HepG2 (cell line): ENCODE results near the gene CCNI2. TPM values are rescaled to one million over a fixed set of nuclear protein-coding genes. Genes with fewer than 3 reads are reported as not detected.

Source experiments
- ATAC-seq: fragments of 200-7000 bp; cut with Tn5 transposase; 3 replicates; pipeline ENCODE4 v1.9.1; 2020; ENCODE audit warnings: mild to moderate bottlenecking, moderate library complexity
- BruUV-seq: library from RNA; stranded (reverse); fragments of 400-500 nt; replicated peaks from 2 replicates; lab custom pipeline; 2021; lab: Mats Ljungman, UMichigan
- CTCF ChIA-PET: fragments of 300-600 bp; formaldehyde crosslinking; extraction: SDS; loops from one replicate; lab custom pipeline; 2021; ENCODE audit warnings: low total read pairs, inconsistent platforms, low intra/inter-chr PET ratio; lab: Yijun Ruan, JAX
- POLR2A ChIA-PET: fragments of 350-600 bp; sonication (Branson Sonifier 250); formaldehyde crosslinking; loops from one replicate; lab custom pipeline; 2020; ENCODE audit warnings: antibody characterized with exemption, inconsistent platforms; lab: Yijun Ruan, JAX
- DNase-seq: peaks from one replicate; pipeline ENCODE4 v3.0.0-alpha.2; 2015; ENCODE audit warnings: low spot score
- FAIRE-seq: peaks from 3 replicates; lab custom pipeline; 2011; peaks lifted over from hg19 to GRCh38; lab: Jason Lieb, UNC
- H2AFZ ChIP-seq: one replicate; pipeline ENCODE4 v1.6.1; 2011; ENCODE audit warnings: low read length, inconsistent platforms
- H3K27ac ChIP-seq: fragments of 300-600 bp; 3 replicates; pipeline ENCODE4 v1.8.0; 2011; ENCODE audit warnings: mixed run types, mild to moderate bottlenecking, mixed read lengths, low read length, inconsistent platforms; ENCODE audit not compliant: insufficient read depth; ENCODE audit errors: extremely low read length
- H3K27me3 ChIP-seq, 2 experiments: fragments of 200-600 bp in 1 of 2; 2 replicates in 1 of 2; 3 replicates in 1 of 2; pipeline versions ENCODE4 v1.6.0 to v1.8.0; 2011; ENCODE audit warnings: low read length in 2 of 2, mild to moderate bottlenecking in 2 of 2, moderate library complexity in 2 of 2, inconsistent platforms in 1 of 2; ENCODE audit not compliant: insufficient read depth in 2 of 2, control insufficient read depth in 1 of 2
- H3K36me3 ChIP-seq, 2 experiments: fragments of 200-600 bp in 1 of 2; replicated peaks in 1 of 2; 2 replicates in 1 of 2; 3 replicates in 1 of 2; pipeline versions ENCODE4 v1.5.1 to v1.8.0; 2011; ENCODE audit warnings: low read length in 2 of 2, inconsistent platforms in 1 of 2; ENCODE audit not compliant: insufficient read depth in 2 of 2, control insufficient read depth in 1 of 2
- H3K4me1 ChIP-seq: 2 replicates; pipeline ENCODE4 v1.5.1; 2012; ENCODE audit warnings: low read length, inconsistent platforms; ENCODE audit not compliant: insufficient read depth
- H3K4me2 ChIP-seq: 2 replicates; pipeline ENCODE4 v1.6.0; 2011; ENCODE audit warnings: low read depth, low read length, inconsistent platforms
- H3K4me3 ChIP-seq, 3 experiments: fragments of 200-600 bp in 1 of 3; sonication (generic), shearing (Covaris generic) in 1 of 3; replicated peaks in 1 of 3; 2 replicates each; pipeline ENCODE4 v1.5.1; 2011 to 2016; ENCODE audit warnings: low read length in 3 of 3, inconsistent platforms in 2 of 3, low read depth in 2 of 3, mild to moderate bottlenecking in 2 of 3, control low read depth in 1 of 3, mixed read lengths in 1 of 3; ENCODE audit not compliant: insufficient read depth in 1 of 3
- H3K79me2 ChIP-seq: one replicate; pipeline ENCODE4 v1.6.1; 2011; ENCODE audit warnings: low read length, inconsistent platforms; ENCODE audit not compliant: insufficient read depth
- H3K9ac ChIP-seq: 2 replicates; pipeline ENCODE4 v1.6.0; 2011; ENCODE audit warnings: mild to moderate bottlenecking, low read depth, low read length, inconsistent platforms; ENCODE audit not compliant: insufficient read depth
- H3K9me3 ChIP-seq: 2 replicates; pipeline ENCODE4 v1.5.1; 2012; ENCODE audit warnings: mild to moderate bottlenecking, low read length
- H4K20me1 ChIP-seq: 2 replicates; pipeline ENCODE4 v1.6.0; 2011; ENCODE audit warnings: inconsistent platforms, mild to moderate bottlenecking, low read length, moderate library complexity; ENCODE audit not compliant: insufficient read depth
- ADNP ChIP-seq: sonication (generic); formaldehyde crosslinking; IDR thresholded peaks from 2 replicates; pipeline ENCODE4 v1.4.0; 2020; ENCODE audit warnings: missing genetic modification reagents
- ATF7-NPFF ChIP-seq: sonication (generic); formaldehyde crosslinking; IDR thresholded peaks from 2 replicates; pipeline ENCODE4 v1.8.1; 2023; ENCODE audit warnings: mild to moderate bottlenecking, low read depth, missing genetic modification reagents, moderate library complexity
- SRY ChIP-seq: sonication (generic); formaldehyde crosslinking; IDR thresholded peaks from 2 replicates; pipeline ENCODE4 v1.8.0; 2022; ENCODE audit warnings: mild to moderate bottlenecking, missing genetic modification reagents
- ZBTB1 ChIP-seq: sonication (generic); formaldehyde crosslinking; IDR thresholded peaks from 2 replicates; pipeline ENCODE4 v1.4.0; 2020; ENCODE audit warnings: missing genetic modification reagents, borderline replicate concordance
- ZNF343 ChIP-seq: sonication (generic); formaldehyde crosslinking; IDR thresholded peaks from 2 replicates; pipeline ENCODE4 v1.4.0; 2020; ENCODE audit warnings: mild to moderate bottlenecking, missing genetic modification reagents
- ZNF558 ChIP-seq: sonication (generic); formaldehyde crosslinking; IDR thresholded peaks from 2 replicates; pipeline ENCODE4 v1.9.0; 2022; ENCODE audit warnings: mild to moderate bottlenecking, missing genetic modification reagents, borderline replicate concordance
- ZNF614 ChIP-seq: IDR thresholded peaks from 2 replicates; pipeline ENCODE4 v1.6.1; 2018; ENCODE audit warnings: missing biosample characterization, missing genetic modification reagents, inconsistent platforms, borderline replicate concordance
- WGBS: methylation state at CpG from one replicate; pipeline ENCODE4 v1.1.6; 2017; ENCODE audit warnings: low lambda C conversion rate; 5-methylcytosine and 5-hydroxymethylcytosine counted together
- in situ Hi-C: cut with HindIII; loops from 2 replicates; pipeline ENCODE4 v1.10.0; 2017; ENCODE audit warnings: low pct_unique_long_range_greater_than_20kb; ENCODE audit not compliant: extremely low pct_ligation_motif_present
- intact Hi-C: fragments of 100-400 bp; cut with micrococcal nuclease; formaldehyde crosslinking; loops from one replicate; pipeline ENCODE4 v1.10.0; 2022; ENCODE audit not compliant: unreplicated experiment
- polyA plus RNA-seq, 8 experiments: library from polyadenylated mRNA; depleted of rRNA in 3 of 8; stranded (reverse) in 7 of 8; unstranded in 1 of 8; fragments of >200 nt; fragmentation: Illumina TruSeq in 4 of 8; extraction: Trizol in 4 of 8; gene quantifications; 2 replicates each; pipeline versions ENCODE4 v1.2.1 to v1.2.3, GENCODE V29; 2011 to 2016; ENCODE audit warnings: low read depth in 4 of 8, missing spikeins in 1 of 8, mixed read lengths in 1 of 8; ENCODE audit not compliant: insufficient read depth in 1 of 8
- total RNA-seq, 5 experiments: library from RNA; depleted of rRNA; stranded (reverse); fragments of >200 nt; fragmentation: Illumina TruSeq; extraction: Trizol; gene quantifications; 2 replicates each; pipeline ENCODE4 v1.2.3, GENCODE V29; 2016; ENCODE audit warnings: low read depth in 1 of 5
- TF ChIP-seq, protein P1 (sequence below): sonication (generic); formaldehyde crosslinking; IDR thresholded peaks from 2 replicates; pipeline ENCODE4 v1.9.0; 2022; ENCODE audit warnings: low read depth, missing genetic modification reagents
- TF ChIP-seq, protein P2 (sequence below): sonication (generic); formaldehyde crosslinking; IDR thresholded peaks from 2 replicates; pipeline ENCODE4 v1.5.0; 2020; ENCODE audit warnings: mild to moderate bottlenecking, missing genetic modification reagents, borderline replicate concordance

The CCNI2 gene
- total and polyA plus RNA-seq, 2 of the 13 experiments (the other 11 are each of a cell fraction or from before 2014, with no cell fraction given) = not detected

- Histone ChIP-seq H3K4me1 (peaks cover 37% of the 10 kb centered on the region), H3K27ac (no peak overlapping the region), H3K36me3 (peaks cover 0 to 2% of the 10 kb centered on the region in 2 experiments; a peak in 1 of 5 replicates), H3K4me3 (no peak overlapping the region), H3K4me2 (no peak overlapping the region), H3K79me2 (peaks cover 9% of the 10 kb centered on the region), H4K20me1 (no peaks in the 10 kb centered on the region), H3K9me3 (no peaks in the 10 kb centered on the region), H3K27me3 (no peaks in the 10 kb centered on the region), H3K9ac (no peak overlapping the region), H2AFZ (no peak overlapping the region)
- no TSS peak for BruUV-seq
- WGBS = 96% methylated on average over 2 of the region's 2 CpGs
- in situ Hi-C loops = no loop called here
- TF ChIP-seq ZNF558 (no peak), ZBTB1 (CRISPR knock-in tag) (no peak), SRY (no peak)
- FAIRE-seq (no peak), ATAC-seq (no peak), DNase-seq (no peak)
- ChIA-PET POLR2A (interaction anchor here (1.5 kb wide), 1 partner anchor 10 kb away, joined by 8 read pairs; no protein-coding TSS in a partner anchor), CTCF (no interaction called here)
- intact Hi-C loops = no loop called here
These were observed 50.4 kb downstream of the CCNI2 start for GRCh38 chr5:132797651-132798050.

DNA sequence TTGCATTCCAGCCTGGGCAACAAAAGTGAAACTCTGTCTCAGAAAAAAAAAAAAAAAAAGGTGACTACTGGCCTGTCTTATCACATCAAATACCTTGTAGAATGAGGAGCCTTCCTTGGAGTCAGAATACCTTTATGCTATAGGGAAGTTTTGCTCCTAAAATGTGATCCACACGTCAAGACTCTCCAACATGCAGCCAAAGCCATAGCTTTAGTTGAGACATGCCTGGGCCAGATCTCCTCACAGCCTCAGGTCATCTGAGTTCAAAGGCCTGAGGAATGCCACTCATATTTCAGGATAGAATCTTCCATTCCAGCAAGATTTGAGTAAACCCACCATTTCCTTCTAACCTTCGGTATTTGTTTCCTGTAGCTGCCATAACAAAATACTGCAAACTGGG, 52.2 kb downstream of the CCNI2 start:
- Histone ChIP-seq H3K79me2 (peaks cover 9% of the 10 kb centered on the region), H3K27ac (no peak overlapping the region), H3K4me3 (no peak overlapping the region), H2AFZ (no peak overlapping the region), H3K9ac (no peak overlapping the region), H3K27me3 (no peaks in the 10 kb centered on the region), H3K4me2 (no peak overlapping the region), H3K4me1 (peaks cover 37% of the 10 kb centered on the region), H3K9me3 (no peaks in the 10 kb centered on the region), H3K36me3 (peaks cover 0 to 2% of the 10 kb centered on the region in 2 experiments; a peak in 1 of 5 replicates), H4K20me1 (no peaks in the 10 kb centered on the region)
- 93% methylated on average over 2 of the region's 2 CpGs for WGBS
- in situ Hi-C loops (no loop called here), intact Hi-C loops (no loop called here)
- no TSS peak for BruUV-seq
- CTCF ChIA-PET = no interaction called here
- TF ChIP-seq ATF7-NPFF (no peak), ADNP (CRISPR knock-in tag) (no peak), ZNF343 (CRISPR knock-in tag) (no peak), ZNF614 (no peak)
- TF ChIP-seq, protein P1, sequence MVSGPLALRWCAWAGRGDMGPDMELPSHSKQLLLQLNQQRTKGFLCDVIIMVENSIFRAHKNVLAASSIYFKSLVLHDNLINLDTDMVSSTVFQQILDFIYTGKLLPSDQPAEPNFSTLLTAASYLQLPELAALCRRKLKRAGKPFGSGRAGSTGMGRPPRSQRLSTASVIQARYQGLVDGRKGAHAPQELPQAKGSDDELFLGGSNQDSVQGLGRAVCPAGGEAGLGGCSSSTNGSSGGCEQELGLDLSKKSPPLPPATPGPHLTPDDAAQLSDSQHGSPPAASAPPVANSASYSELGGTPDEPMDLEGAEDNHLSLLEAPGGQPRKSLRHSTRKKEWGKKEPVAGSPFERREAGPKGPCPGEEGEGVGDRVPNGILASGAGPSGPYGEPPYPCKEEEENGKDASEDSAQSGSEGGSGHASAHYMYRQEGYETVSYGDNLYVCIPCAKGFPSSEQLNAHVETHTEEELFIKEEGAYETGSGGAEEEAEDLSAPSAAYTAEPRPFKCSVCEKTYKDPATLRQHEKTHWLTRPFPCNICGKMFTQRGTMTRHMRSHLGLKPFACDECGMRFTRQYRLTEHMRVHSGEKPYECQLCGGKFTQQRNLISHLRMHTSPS = no peak
- TF ChIP-seq, protein P2, sequence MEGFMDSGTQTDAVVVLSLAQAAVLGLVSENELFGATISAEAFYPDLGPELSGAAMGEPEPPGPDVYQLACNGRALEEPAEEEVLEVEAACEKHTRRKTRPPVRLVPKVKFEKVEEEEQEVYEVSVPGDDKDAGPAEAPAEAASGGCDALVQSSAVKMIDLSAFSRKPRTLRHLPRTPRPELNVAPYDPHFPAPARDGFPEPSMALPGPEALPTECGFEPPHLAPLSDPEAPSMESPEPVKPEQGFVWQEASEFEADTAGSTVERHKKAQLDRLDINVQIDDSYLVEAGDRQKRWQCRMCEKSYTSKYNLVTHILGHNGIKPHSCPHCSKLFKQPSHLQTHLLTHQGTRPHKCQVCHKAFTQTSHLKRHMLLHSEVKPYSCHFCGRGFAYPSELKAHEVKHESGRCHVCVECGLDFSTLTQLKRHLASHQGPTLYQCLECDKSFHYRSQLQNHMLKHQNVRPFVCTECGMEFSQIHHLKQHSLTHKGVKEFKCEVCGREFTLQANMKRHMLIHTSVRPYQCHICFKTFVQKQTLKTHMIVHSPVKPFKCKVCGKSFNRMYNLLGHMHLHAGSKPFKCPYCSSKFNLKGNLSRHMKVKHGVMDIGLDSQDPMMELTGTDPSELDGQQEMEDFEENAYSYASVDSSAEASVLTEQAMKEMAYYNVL (CRISPR knock-in tag) = no peak
- no peak for FAIRE-seq
- POLR2A ChIA-PET = interaction anchor here (1.5 kb wide), 1 partner anchor 8 kb away, joined by 8 read pairs; no protein-coding TSS in a partner anchor
- ATAC-seq = no peak
- no peak for DNase-seq
